ENCODE measurements around the gene TMEM250. TPM values are rescaled to one million over a fixed set of nuclear protein-coding genes. Genes with fewer than 3 reads are reported as not detected.

The TMEM250 gene
- total and polyA plus RNA-seq, 12 donors = 9.7 to 26.4 (median 15.4) TPM

- 65 to 70% methylated on average over 22 of the region's 22 CpGs for WGBS, 2 donors
- intact Hi-C loops (cut with DNase I) = loop anchor here in 1 of 10 donors (10.0 kb wide), 1 partner anchor 138 kb away; no protein-coding TSS in a partner anchor
Observed at GRCh38 chr9:136147038-136147889, 28.6 kb upstream of the TMEM250 start.

GRCh38 chr9:136146126-136147037 lies 27.7 kb upstream of the TMEM250 start:
- Histone ChIP-seq H3K4me3 (no peak overlapping the region), H3K27me3 (peaks cover 13 to 72% (median 59%) of the 10 kb centered on the region in 7 donors), H3K27ac (no peak overlapping the region), H3K9me3 (no peaks in the 10 kb centered on the region), H3K36me3 (no peaks in the 10 kb centered on the region), H3K4me1 (peaks cover 0 to 6% (median 0%) of the 10 kb centered on the region in 9 donors)
- WGBS, 2 donors = 68 to 80% methylated on average over 33 of the region's 33 CpGs
- no peak for DNase-seq
- intact Hi-C loops (cut with DNase I) = loop anchor here in 1 of 10 donors (10.0 kb wide), 1 partner anchor 138 kb away; no protein-coding TSS in a partner anchor
- no peak for ATAC-seq
- no peak for TF ChIP-seq CTCF (IDR thresholded peaks at IDR 0.05)

More at GRCh38 chr9:136147038-136147889, 28.6 kb upstream of the TMEM250 start:
- Histone ChIP-seq H3K27me3 (peaks cover 13 to 66% (median 59%) of the 10 kb centered on the region in 7 donors), H3K36me3 (no peaks in the 10 kb centered on the region), H3K4me3 (no peak overlapping the region), H3K27ac (no peak overlapping the region), H3K9me3 (no peaks in the 10 kb centered on the region), H3K4me1 (peaks cover 0 to 6% (median 0%) of the 10 kb centered on the region in 9 donors)
- no peak for TF ChIP-seq CTCF (IDR thresholded peaks at IDR 0.05)
- no peak for DNase-seq
- no peak for ATAC-seq

GRCh38 chr9:136145580-136145979 lies 26.9 kb upstream of the TMEM250 start:
- DNase-seq (no peak), ATAC-seq (no peak)
- Histone ChIP-seq H3K27ac (no peak overlapping the region), H3K27me3 (peaks cover 13 to 72% (median 59%) of the 10 kb centered on the region in 7 donors), H3K4me1 (peaks cover 0 to 6% (median 0%) of the 10 kb centered on the region in 9 donors), H3K9me3 (no peaks in the 10 kb centered on the region), H3K4me3 (no peak overlapping the region), H3K36me3 (no peaks in the 10 kb centered on the region)
- 59 to 70% methylated on average over 5 of the region's 5 CpGs for WGBS, 2 donors
- intact Hi-C loops (cut with DNase I) = loop anchor here in 1 of 10 donors (10.0 kb wide), 1 partner anchor 139 kb away; no protein-coding TSS in a partner anchor
- TF ChIP-seq CTCF (IDR thresholded peaks at IDR 0.05) = no peak

GRCh38 chr9:136144450-136144849 lies 25.8 kb upstream of the TMEM250 start:
- WGBS, 2 donors = 86 to 90% methylated on average over 11 of the region's 11 CpGs
- no peak overlapping the region for H3K4me3 ChIP-seq
- H3K36me3 ChIP-seq = no peaks in the 10 kb centered on the region
- no peak for TF ChIP-seq CTCF (IDR thresholded peaks at IDR 0.05)
- peaks cover 13 to 66% (median 59%) of the 10 kb centered on the region in 7 donors for H3K27me3 ChIP-seq
- no peak for DNase-seq
- no peak for ATAC-seq
- no peak overlapping the region for H3K27ac ChIP-seq
- H3K9me3 ChIP-seq = no peaks in the 10 kb centered on the region
- peaks cover 0 to 6% (median 0%) of the 10 kb centered on the region in 9 donors for H3K4me1 ChIP-seq
- intact Hi-C loops (cut with DNase I) = loop anchor here in 2 of 10 donors (5.0 to 10.0 kb wide), 2 partner anchors 138 to 140 kb away; no protein-coding TSS in a partner anchor
